GM18951 (cell line): Measurements from ENCODE around the gene MAVS.

ENCODE experiments used
- POLR2A ChIP-seq: IDR thresholded peaks from 4 replicates; pipeline ENCODE4 v1.6.1; 2011; ENCODE audit warnings: mild to moderate bottlenecking; ENCODE audit not compliant: insufficient read length, insufficient read depth; ENCODE audit errors: extremely low read depth
- in situ Hi-C: fragments of 300-500 bp; cut with MboI; formaldehyde crosslinking; loops from one replicate; pipeline ENCODE4 v1.12.0; 2022; ENCODE audit warnings: low sequenced_read_pairs, mixed read lengths, inconsistent platforms; ENCODE audit not compliant: unreplicated experiment

Gene MAVS

DNA sequence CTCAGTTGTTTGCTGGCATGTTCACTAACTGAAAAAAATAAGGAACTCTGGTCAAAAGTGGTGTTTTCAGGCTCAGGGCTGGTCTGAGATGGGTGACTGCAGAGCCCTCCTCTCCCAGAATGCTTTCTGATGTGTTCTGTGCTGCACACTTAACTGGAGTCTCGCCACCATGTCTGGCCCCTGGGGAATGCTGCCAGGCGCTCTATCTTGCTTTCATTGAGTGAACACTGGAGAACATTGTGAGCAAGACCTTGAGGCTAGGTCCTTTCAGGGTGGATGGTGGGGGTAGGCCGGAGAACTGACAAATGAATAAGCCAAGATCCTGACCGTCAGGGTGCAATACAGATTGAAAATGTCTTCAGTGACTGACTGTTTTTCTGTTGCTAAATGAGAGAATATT is 62.0 kb downstream of the MAVS start:
- no peak for TF ChIP-seq POLR2A
- in situ Hi-C loops: no loop called here

DNA sequence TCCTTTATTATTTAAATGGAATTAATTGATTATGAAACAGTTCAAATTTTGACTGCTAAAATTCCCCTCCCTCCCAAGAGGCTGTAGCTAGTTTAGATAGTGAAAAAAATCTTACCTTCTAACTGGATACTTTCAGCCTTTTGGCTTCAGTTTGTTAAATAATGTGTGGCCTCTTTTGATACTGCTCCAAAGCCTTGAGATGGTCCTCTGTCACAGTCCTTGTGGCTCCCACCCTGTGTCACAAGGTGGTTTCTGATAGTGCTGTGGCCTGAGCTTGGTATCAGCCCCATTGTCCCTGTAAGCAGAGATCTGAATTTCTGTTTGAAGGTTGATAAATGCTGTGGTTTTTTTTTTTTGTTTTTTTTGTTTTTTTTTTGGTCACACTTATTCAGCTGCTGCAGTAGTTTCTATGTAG is 63.3 kb downstream of the MAVS start:
- no peak for TF ChIP-seq POLR2A

GRCh38 chr20:3910853-3911252 is 64.2 kb downstream of the MAVS start:
- in situ Hi-C loops: no loop called here
- TF ChIP-seq POLR2A: no peak

More for the DNA sequence above, 63.3 kb downstream of the MAVS start:
- in situ Hi-C loops: no loop called here

DNA sequence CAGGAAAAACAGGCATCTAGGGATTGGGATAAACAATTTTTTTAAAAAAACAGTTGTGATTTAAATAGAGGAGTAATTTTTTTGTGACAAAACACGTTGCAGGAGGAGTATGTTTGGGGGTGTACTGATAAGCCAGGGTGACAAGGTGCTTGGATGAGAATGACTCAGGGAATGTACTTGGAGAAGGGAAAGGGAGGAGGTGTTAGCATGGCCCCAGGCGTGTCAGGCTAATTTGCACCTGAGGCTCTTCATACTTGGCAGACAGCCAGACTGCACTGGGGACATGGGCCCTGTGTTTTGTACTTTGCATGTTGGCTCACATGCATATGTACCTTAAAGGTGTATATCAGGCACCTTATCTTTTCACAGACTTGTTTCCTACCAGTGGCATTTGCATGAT is 65.3 kb downstream of the MAVS start:
- in situ Hi-C loops: no loop called here
- TF ChIP-seq POLR2A: no peak

DNA sequence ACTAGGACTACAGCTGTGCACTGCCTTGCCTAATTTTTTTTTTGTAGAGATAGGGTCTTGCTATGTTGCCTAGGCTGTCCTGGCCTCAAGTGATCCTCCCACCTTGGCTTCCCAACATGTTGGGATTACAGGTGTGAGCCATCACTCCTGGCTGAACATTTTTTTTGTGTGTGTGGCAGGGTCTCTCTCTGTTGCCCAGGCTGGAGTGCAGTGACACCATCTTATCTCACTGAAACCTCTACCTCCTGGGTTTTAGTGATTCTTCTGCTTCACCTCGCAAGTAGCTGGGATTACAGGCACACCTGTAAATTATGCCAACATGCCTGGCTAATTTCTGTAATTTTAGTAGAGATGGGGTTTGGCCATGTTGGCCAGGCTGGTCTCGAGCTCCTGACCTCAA is 67.8 kb downstream of the MAVS start:
- in situ Hi-C loops: no loop called here
- no peak for TF ChIP-seq POLR2A

- in situ Hi-C loops: no loop called here
Measured at GRCh38 chr20:3915691-3916090, 69.1 kb downstream of the MAVS start.

DNA sequence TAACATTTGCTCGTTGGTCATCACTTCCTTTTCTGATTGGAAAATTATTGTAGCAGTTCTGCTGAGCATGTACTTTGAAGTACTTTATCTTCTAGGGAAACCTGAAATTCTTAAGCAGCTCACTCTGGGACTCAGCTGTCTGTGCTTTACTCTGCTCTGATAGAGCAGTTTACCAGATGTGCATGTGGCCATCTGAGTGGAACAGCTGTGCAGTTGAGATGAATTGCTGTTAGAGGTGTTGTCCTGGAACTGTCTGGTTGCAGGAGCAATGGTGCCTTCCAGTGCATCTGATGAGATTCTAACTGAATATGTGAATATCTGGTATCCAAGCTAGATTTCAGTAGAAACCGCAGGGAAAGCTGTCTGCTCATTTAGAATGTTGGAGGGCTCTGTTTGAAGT is 69.7 kb downstream of the MAVS start:
- in situ Hi-C loops: no loop called here
- TF ChIP-seq POLR2A: no peak

More at GRCh38 chr20:3915691-3916090, 69.1 kb downstream of the MAVS start:
- TF ChIP-seq POLR2A: no peak

GRCh38 chr20:3919352-3919751 is 72.7 kb downstream of the MAVS start:
- in situ Hi-C loops: no loop called here
- TF ChIP-seq POLR2A: no peak

- in situ Hi-C loops: no loop called here
- no peak for TF ChIP-seq POLR2A
Measured at GRCh38 chr20:3922223-3922982, 75.8 kb downstream of the MAVS start.

DNA sequence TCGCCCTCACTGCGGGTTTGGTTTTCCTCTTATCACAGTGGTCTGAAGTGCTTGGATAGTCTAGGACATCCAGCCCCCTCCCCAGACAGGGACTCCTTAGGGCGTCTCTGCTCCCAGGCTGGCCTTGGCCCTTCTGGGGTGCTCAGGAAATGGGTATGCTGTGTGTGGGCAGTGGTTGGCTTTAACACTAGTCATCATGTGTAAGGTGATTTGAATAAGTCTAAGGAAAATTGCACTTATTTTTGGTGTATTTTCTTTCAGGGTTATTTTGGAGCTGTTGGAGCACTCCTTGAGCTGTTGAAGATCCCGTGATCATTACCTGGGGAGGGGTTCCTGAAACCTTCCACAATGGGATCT is 76.3 kb downstream of the MAVS start:
- in situ Hi-C loops: no loop called here
- no peak for TF ChIP-seq POLR2A

DNA sequence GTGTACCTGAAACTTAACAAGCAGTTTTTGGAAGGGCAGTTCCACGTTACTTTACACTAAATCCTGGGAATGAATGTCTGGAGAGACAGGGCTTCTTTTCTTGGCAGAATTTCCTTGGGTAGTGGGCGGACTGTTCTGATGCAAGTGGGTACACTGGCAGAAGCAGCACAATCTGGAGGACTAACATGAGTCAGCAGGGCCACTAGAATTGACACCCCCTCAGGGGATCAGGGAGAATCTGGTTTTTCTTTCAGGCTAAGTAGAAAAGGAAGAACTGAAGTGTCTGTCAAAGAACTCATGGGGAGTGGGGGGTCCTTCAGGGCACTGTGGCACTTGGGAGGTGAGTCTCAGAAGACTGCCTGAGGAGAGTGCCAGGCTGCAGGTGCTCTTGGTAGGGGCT is 77.2 kb downstream of the MAVS start:
- in situ Hi-C loops: no loop called here

DNA sequence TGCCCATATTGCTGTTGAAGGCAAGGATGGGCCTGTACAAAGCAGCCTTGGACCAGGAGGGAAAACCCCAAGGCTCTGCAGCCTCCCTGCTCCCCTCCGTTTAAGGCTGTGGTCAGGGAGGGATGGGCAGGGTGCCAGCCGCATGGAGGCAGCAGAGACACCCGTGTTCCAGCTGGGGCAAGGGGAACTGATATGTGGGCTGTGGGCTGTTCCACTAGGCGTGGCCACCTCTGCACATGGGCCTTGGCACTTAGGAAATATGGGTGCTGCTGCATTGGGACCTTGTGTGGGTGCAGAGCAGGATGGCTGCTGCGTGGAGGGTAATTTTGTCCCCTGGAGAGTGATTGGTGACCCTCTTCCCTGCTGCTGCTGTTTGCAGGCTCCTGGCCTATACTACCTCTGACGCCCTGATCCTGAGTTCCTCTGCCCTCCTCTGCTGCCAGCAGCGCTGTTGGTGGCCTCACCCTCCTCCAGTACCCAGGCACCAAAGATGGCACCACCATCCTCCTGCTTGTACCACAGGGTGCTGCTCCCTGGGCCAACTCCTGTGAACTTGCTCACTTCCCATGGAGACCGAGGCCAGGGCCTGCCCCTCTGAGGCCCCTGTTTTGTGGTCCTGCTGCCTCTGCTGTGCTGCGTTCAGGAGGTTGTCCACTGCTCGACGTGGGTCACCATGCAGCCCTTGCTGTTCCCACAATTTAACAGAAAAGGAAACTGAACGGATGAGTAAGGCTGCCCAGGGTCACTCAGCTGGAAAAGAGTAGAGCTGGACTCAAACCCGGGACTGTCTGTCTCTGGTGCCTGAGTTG is 77.9 kb downstream of the MAVS start:
- no peak for TF ChIP-seq POLR2A
- in situ Hi-C loops: no loop called here

More for the DNA sequence above, 77.2 kb downstream of the MAVS start:
- no peak for TF ChIP-seq POLR2A

- in situ Hi-C loops: no loop called here
Measured at GRCh38 chr20:3925113-3925695, 78.6 kb downstream of the MAVS start.

More at GRCh38 chr20:3925113-3925695, 78.6 kb downstream of the MAVS start:
- no peak for TF ChIP-seq POLR2A
